GM19035 (cell line): ENCODE data around the gene MTIF3.
A peak's percentile ranks its signal among the peaks of the same experiment; 100 is the strongest.

Source experiments
- ATAC-seq: cut with Tn5 transposase; IDR thresholded peaks from one replicate; pipeline ENCODE4 v1.9.1; 2021; ENCODE audit not compliant: unreplicated experiment

Gene MTIF3, protein sequence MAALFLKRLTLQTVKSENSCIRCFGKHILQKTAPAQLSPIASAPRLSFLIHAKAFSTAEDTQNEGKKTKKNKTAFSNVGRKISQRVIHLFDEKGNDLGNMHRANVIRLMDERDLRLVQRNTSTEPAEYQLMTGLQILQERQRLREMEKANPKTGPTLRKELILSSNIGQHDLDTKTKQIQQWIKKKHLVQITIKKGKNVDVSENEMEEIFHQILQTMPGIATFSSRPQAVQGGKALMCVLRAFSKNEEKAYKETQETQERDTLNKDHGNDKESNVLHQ

DNA sequence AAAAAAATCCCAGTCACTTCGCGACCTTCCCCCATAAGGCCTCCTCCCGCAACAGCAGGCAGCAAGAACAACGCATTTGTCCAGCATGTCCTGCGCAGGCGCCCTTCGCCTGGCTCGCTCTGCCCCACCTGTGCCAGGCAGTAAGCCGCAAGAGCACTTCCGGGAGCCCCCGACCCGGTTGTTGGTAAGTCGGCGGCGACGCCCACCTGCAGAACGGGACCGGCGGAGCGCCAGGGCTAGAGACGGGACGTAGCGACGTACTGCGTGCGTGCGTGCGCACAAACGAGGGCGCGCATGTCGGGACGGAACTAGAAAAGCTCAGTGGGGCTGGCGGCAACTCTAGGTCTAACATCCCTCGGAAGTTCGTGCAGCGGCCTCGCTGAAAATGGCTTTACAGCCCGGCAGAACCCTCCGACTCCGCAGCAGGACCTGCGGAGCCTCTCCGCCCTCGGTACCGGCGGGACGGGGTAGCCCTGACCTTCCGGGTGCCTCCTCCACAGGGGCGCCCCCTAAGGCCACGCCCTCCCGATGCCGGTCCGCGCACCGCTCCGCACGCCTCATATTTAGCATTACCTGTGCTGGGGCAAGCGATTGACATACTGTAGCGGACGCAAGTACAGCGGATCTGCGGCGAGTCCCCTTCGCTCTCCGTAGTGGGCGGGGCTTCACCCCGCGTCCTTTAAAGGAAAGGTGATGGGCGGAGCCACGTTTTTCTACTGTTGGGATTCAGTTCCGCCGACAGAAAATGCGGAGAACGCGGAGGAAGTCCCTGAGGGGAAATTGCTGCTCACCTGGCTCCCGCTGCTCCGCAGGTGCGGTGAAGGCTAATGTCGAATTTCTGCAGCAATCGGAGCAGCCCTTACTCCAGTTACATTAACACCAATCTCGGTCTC lies at the start of gene MTIF3:
Gene MTIF3 (minus strand): TSS at position 629 of the 893 bp plus-strand sequence. CDS start 10,116 bp downstream, outside the sequence.
- ATAC-seq: peak; percentile 91

- no peak for ATAC-seq
These were observed 47.3 kb upstream of the MTIF3 start for GRCh38 chr13:27497563-27498230.

- no peak for ATAC-seq
These were observed 46.3 kb upstream of the MTIF3 start for GRCh38 chr13:27496536-27497273.

DNA sequence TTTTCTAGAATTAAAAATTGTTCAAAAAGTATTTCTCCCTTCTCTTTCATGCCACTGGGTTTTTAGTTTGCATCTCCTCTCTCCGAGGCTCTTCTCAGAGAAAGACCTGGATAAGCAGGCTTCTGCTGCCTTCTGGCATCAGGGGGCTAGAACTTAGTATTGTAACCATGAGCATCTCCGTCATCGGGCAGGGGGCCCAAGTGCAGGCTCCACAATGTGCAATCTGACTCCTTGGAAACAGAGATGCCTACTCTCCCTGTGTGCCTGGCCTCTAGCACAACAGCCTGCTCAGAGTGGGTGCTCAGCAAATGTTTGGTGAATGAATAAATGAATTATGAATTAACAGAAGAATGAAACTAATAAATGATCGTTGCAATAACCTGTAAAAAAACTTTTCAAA lies 45.6 kb upstream of the MTIF3 start:
- no peak for ATAC-seq

DNA sequence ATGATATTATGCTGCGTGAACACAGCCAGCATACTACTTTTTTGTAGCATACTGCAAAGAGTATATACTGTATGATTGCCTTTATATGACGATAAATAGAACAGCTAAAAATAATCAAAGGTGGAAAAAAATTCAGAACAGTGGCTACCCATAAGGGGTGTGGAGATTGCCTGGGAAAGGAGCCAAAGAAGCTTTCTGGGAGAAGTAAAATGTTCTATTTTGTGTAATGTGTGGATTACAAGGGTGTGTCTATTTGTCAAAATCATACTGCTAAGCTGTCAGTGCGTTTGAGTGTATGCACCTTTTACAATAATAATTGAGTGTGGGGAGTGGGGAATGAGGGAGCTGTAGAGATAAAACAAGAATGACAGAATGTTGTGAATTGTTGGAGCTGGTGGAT lies 45.2 kb upstream of the MTIF3 start:
- no peak for ATAC-seq

GRCh38 chr13:27493981-27494380 lies 43.6 kb upstream of the MTIF3 start:
- no peak for ATAC-seq

DNA sequence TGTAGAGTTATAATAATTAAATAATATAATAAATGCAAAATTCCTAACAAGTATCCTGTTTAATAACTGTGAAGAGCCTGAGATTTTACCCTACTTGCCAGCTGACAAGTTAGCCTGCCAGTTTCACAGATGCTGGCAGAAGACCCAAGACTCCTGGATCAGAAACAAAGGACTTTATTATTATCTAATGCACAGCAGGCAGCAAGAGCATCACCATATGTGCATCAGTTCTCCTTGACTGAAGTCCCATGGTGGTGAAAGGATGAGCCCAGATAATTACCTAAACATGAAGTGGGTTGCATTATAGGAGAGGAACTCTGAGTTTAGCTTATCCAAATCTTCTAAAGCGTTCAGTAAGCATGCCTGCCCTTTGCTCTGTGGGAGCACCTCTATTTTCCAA lies 39.1 kb upstream of the MTIF3 start:
- ATAC-seq: no peak

- ATAC-seq: no peak
These were observed 37.4 kb upstream of the MTIF3 start for GRCh38 chr13:27487776-27488175.

DNA sequence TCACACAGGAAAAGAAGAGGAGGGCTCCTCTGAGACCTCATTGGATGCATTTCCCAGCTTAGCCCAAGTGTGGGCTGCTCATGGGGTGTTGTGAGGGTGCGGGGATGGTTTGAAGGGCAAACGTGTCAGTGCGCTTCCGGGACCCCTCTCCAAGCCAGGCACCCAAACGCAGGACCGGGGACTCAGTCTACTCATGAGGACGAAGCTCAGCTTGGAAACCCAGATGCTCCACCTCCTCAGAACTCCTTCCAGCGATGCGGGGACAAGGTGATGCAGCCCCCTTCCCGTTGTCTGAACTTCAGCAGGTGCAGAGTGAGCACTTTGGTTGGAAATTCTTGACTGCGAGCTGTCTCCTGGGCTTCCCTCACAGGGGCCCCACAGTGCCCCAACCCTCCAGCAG lies 33.1 kb upstream of the MTIF3 start:
- no peak for ATAC-seq

- peak; percentile 92 for ATAC-seq
These were observed 32.6 kb upstream of the MTIF3 start for GRCh38 chr13:27482983-27483382.

GRCh38 chr13:27481766-27482165 lies 31.4 kb upstream of the MTIF3 start:
- no peak for ATAC-seq

DNA sequence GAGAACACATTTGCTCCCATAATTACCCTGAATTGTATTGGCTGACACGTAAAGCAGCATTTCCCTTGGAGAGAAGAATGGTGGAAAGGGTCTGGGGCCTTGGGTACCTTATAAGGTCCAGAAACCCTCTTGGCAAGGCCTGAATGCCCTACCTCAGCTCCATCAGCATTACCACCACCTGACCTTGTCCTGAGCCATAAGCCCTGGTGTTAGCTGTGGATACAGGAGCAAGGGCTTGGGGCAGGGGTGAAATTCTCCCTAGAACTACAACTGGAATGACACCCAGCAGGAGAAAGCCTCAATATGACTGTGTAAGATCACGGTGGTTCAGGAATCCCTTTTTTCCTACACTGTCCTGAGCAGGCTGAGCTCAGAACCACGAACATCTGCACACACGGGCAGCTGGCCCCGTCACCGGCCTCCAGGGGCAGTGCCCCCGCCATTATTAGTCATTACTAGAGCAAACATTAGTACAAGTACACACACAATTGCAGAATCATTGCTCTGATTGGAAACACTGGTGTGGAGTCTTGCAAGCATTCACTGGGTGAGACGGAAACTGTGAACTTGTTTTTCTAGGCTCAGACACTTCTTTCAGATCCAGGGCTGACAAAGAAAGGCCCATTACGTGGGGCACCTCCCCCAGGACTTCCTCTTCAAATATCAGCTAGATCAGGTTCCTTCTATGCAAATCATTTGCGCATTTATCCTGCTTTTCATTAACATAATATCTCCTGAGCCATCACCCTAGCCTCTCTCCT lies 26.8 kb upstream of the MTIF3 start:
- peak; percentile 73 for ATAC-seq

DNA sequence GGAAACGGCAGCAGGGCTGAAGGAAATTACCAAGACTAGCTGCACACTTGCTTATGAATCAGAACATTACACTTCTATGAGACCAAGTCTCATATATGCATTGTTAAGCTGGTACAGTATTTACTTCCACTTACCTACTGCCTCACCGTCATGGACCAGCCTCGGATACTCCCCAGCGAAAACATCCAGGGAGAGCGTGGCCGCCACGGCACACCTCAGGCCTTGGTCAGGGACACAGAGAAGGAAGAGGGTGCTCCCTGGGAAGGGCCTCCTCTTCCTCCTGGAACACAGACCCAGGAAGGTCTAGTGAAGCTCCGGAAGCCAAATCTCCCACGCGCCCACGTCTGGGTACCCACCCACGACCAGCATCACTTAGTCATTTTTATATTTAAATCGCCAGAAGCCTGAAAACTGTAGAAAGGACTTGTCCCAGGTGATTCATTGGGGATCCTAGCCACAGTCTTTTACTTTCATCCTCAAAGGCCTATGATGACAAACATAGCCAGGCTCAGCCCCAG lies 24.4 kb upstream of the MTIF3 start:
- ATAC-seq: no peak

GRCh38 chr13:27472941-27473340 lies 22.6 kb upstream of the MTIF3 start:
- ATAC-seq: no peak

DNA sequence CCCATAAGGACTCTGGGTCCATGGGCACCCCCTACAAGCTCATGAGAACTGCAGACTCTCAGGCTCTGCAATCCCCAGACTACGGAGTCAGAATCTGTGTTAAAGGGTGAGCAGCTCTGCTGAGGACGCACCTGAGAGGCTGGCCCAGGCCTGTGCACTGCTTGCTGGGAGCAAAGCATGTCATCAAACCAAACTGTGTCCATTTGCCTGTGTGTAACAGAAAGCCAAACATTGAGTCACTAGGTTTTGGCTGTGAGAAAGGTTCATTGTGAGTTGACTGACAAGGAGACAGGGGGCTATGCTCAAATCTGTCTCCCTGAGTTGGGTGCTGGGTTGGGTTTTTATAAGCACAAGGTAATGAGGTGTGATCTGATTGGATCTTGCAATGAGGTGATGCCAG lies 22.1 kb upstream of the MTIF3 start:
- no peak for ATAC-seq

DNA sequence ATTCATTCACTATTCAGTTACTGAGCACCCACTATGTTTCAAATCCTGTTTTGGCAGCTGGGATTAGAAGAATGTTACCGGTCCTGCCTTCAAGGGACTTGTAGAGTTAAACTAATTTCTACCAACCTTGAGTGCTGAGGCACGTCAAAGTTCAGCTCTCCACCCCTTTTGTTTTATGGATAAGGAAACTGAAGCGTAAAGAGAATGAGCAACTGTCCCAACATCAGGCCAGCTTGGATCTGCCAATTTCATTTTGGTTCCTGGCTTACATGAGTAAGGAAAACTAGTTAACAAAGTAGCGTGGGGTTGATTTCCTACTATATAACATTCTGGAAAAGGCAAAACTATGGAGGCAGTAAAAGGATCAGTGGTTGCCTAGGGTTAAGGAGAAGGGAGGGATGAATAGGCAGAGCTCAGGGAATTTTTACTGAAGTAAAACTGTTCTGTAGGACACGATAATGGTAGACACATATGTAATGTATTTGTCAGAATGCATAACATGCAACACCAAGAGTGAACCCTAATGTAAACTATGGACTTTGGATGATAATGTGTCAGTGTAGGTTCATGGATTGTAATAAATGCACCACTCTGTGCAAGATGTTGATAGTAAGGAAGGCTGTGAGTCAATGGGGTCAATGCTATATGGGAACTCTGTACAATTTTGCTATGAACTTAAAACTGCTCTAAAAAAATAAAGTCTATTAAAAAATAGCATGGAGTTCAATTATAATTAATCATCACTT lies 19.9 kb upstream of the MTIF3 start:
- no peak for ATAC-seq

- ATAC-seq: no peak
These were observed 16.1 kb upstream of the MTIF3 start for GRCh38 chr13:27466513-27466912.

GRCh38 chr13:27465611-27466010 lies 15.2 kb upstream of the MTIF3 start:
- no peak for ATAC-seq

DNA sequence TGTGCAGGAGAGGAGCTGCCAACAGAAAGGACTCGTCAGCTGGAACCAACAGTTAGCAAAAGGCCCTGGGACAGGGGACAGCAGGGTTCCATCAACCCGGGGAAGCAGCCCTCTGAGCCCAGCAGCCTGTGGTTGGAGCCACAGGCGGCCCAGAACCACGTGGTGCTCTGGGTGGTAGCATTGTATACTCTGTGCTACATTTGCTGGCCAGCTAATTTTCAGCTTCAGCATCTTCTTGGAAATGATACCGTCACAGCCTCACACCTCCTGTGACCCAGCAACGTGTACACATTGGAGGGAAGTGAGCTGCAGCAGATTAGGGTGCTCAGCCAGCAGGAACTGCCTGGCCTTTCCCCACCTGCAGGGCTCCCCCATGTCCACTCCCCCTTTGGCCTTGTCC lies 13.1 kb upstream of the MTIF3 start:
- ATAC-seq: no peak
